Stimulated activated CD8-positive, alpha-beta memory T cell treated with anti-CD3 and anti-CD28 coated beads, Interleukin-15, amount 100 ng/mL, for 4 hours (primary cell): Measurements from ENCODE around the gene ANKRD23.

Experiments used
- DNase-seq, 2 donors: peaks; one replicate each; pipeline ENCODE4 v3.0.0-alpha.2; 2020; ENCODE audit warnings: low read depth in 2 of 2

Gene ANKRD23

GRCh38 chr2:96877042-96877451 lies 33.2 kb upstream of the ANKRD23 start:
- no peak for DNase-seq

GRCh38 chr2:96876269-96877041 lies 32.6 kb upstream of the ANKRD23 start:
- DNase-seq: no peak

GRCh38 chr2:96875498-96876268 lies 31.9 kb upstream of the ANKRD23 start:
- DNase-seq: no peak

GRCh38 chr2:96874198-96874831 lies 30.5 kb upstream of the ANKRD23 start:
- DNase-seq: no peak

GRCh38 chr2:96873651-96874096 lies 29.9 kb upstream of the ANKRD23 start:
- DNase-seq: no peak

GRCh38 chr2:96872591-96873349 lies 28.9 kb upstream of the ANKRD23 start:
- no peak for DNase-seq

- DNase-seq: peak; percentile 40 to 54
Observed at GRCh38 chr2:96870626-96871255, 26.9 kb upstream of the ANKRD23 start.

- DNase-seq: peak; percentile 30 to 43
Observed at GRCh38 chr2:96869822-96870625, 26.2 kb upstream of the ANKRD23 start, which contains the start of gene SEMA4C. Gene SEMA4C, minus strand, starts transcription at chr2:96870080. Its CDS starts 2,194 bp downstream, at chr2:96867886.

GRCh38 chr2:96869281-96869821 lies 25.5 kb upstream of the ANKRD23 start:
- no peak for DNase-seq

GRCh38 chr2:96868555-96869280 lies 24.9 kb upstream of the ANKRD23 start:
- peak in 1 of 2 donors; percentile 30 for DNase-seq

GRCh38 chr2:96867756-96868554 lies 24.1 kb upstream of the ANKRD23 start:
- no peak for DNase-seq

GRCh38 chr2:96866986-96867755 lies 23.4 kb upstream of the ANKRD23 start:
- DNase-seq: no peak

GRCh38 chr2:96866586-96866985 lies 22.8 kb upstream of the ANKRD23 start:
- DNase-seq: no peak

GRCh38 chr2:96866149-96866548 lies 22.3 kb upstream of the ANKRD23 start:
- no peak for DNase-seq

- no peak for DNase-seq
Observed at GRCh38 chr2:96865654-96866053, 21.8 kb upstream of the ANKRD23 start.

GRCh38 chr2:96864343-96865091 lies 20.7 kb upstream of the ANKRD23 start:
- DNase-seq: no peak
